Uterus (tissue), 2 donors: Measurements from ENCODE around the gene ZNF680.

ENCODE experiments used
- POLR2A ChIP-seq, 2 donors: fragments of 450-650 bp; IDR thresholded peaks; one replicate each; pipeline ENCODE4 v1.6.1; 2016; ENCODE audit warnings: antibody characterized with exemption in 2 of 2, mild to moderate bottlenecking in 1 of 2, moderate library complexity in 1 of 2
- TF ChIP-seq, protein P1 (sequence below), 4 experiments: fragments of 200-600 bp in 2 of 4; fragments of 450-650 bp in 2 of 4; sonication (generic) in 2 of 4; IDR thresholded peaks; one replicate each; pipeline ENCODE4 v1.5.1; 2016 to 2019; ENCODE audit warnings: antibody characterized with exemption in 4 of 4, mild to moderate bottlenecking in 2 of 4, moderate library complexity in 1 of 4

DNA sequence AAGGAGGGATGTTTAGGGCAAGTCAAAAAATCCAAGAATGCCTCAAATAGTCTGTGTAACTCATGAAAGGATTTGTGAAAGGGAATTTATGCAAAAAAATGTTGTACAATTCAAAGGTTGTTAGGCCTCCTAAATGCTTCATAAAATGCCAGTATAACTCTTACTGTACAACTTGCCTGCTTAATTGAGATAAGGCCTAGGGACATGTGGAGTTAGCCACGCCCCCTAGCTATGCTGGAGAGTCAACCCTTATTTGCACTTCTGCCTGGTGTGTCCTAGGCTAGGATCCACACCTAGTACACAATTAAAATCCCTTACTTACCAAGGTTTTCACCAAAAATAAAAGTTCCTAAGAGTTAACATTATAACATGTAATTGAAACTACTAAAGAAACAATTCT is 77.2 kb downstream of the ZNF680 start:
- TF ChIP-seq POLR2A (IDR thresholded peaks at IDR 0.05), result no peak
- TF ChIP-seq, protein P1, sequence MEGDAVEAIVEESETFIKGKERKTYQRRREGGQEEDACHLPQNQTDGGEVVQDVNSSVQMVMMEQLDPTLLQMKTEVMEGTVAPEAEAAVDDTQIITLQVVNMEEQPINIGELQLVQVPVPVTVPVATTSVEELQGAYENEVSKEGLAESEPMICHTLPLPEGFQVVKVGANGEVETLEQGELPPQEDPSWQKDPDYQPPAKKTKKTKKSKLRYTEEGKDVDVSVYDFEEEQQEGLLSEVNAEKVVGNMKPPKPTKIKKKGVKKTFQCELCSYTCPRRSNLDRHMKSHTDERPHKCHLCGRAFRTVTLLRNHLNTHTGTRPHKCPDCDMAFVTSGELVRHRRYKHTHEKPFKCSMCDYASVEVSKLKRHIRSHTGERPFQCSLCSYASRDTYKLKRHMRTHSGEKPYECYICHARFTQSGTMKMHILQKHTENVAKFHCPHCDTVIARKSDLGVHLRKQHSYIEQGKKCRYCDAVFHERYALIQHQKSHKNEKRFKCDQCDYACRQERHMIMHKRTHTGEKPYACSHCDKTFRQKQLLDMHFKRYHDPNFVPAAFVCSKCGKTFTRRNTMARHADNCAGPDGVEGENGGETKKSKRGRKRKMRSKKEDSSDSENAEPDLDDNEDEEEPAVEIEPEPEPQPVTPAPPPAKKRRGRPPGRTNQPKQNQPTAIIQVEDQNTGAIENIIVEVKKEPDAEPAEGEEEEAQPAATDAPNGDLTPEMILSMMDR (IDR thresholded peaks at IDR 0.05), result no peak
